SK-N-MC (cell line): ENCODE data around the gene CD27.

Source experiments
- EZH2 ChIP-seq: fragments of 200-600 bp; sonication (generic); IDR thresholded peaks from one replicate; pipeline ENCODE4 v1.6.1; 2017; ENCODE audit warnings: antibody characterized with exemption
- FOXP2 ChIP-seq: optimal IDR thresholded peaks from 2 replicates; pipeline ENCODE3; 2011; ENCODE audit warnings: mild to moderate bottlenecking, moderate library complexity; ENCODE audit not compliant: insufficient read depth; ENCODE audit errors: extremely low read length, control extremely low read depth
- POLR2AphosphoS5 ChIP-seq: IDR thresholded peaks from 2 replicates; pipeline ENCODE4 v1.6.1; 2012; ENCODE audit warnings: mild to moderate bottlenecking, low read depth, low read length, borderline replicate concordance

GRCh38 chr12:6488240-6488639 is 43.5 kb downstream of the CD27 start:
- TF ChIP-seq POLR2AphosphoS5: no peak
- TF ChIP-seq EZH2: no peak
- TF ChIP-seq FOXP2: no peak
